GM12874 (cell line): ENCODE data around the gene KRT71.

Experiments
- TF ChIP-seq, protein P1 (sequence below): IDR thresholded peaks from 2 replicates; pipeline ENCODE4 v1.5.1; 2011; ENCODE audit warnings: low read depth, mild to moderate bottlenecking, control low read depth, low read length, moderate library complexity; ENCODE audit not compliant: insufficient read depth

The KRT71 gene

DNA sequence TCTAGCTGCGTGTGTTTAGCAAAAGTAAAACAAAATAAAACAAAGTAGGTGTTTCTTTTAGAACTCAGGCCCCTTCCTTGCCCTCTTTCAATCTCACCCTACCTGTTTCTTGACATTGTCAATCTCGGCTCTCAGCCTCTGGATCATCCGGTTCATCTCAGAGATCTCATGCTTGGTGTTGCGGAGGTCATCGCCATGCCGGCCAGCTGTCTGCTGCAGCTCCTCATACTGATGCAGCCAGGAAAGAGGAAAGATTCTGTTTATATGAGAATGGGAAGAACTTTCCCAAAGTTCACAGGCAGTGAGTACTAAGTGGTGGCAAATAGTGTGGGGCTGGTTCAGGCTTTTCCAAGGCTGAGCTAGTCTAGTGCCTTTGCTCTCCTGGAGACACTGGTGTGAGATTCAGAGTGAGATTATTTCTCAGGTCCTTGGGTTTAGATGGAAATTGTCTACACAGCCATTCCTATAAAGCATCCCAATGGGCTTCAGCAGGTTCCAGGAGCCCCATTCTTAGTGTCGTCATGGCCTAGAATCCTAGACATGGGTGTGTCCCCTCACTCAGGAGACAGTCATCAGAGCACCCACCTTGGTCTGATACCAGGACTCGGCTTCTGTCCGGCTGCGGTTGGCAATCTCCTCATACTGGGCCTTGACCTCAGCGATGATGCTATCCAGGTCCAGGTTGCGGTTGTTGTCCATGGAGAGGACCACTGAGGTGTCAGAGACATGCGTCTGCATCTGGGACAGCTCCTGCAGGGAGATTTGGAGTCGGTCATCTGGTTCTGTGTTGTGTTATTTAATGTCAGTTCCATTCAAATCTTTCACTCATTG, 35.7 kb downstream of the KRT71 start:
- TF ChIP-seq, protein P1, sequence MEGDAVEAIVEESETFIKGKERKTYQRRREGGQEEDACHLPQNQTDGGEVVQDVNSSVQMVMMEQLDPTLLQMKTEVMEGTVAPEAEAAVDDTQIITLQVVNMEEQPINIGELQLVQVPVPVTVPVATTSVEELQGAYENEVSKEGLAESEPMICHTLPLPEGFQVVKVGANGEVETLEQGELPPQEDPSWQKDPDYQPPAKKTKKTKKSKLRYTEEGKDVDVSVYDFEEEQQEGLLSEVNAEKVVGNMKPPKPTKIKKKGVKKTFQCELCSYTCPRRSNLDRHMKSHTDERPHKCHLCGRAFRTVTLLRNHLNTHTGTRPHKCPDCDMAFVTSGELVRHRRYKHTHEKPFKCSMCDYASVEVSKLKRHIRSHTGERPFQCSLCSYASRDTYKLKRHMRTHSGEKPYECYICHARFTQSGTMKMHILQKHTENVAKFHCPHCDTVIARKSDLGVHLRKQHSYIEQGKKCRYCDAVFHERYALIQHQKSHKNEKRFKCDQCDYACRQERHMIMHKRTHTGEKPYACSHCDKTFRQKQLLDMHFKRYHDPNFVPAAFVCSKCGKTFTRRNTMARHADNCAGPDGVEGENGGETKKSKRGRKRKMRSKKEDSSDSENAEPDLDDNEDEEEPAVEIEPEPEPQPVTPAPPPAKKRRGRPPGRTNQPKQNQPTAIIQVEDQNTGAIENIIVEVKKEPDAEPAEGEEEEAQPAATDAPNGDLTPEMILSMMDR, result no peak

DNA sequence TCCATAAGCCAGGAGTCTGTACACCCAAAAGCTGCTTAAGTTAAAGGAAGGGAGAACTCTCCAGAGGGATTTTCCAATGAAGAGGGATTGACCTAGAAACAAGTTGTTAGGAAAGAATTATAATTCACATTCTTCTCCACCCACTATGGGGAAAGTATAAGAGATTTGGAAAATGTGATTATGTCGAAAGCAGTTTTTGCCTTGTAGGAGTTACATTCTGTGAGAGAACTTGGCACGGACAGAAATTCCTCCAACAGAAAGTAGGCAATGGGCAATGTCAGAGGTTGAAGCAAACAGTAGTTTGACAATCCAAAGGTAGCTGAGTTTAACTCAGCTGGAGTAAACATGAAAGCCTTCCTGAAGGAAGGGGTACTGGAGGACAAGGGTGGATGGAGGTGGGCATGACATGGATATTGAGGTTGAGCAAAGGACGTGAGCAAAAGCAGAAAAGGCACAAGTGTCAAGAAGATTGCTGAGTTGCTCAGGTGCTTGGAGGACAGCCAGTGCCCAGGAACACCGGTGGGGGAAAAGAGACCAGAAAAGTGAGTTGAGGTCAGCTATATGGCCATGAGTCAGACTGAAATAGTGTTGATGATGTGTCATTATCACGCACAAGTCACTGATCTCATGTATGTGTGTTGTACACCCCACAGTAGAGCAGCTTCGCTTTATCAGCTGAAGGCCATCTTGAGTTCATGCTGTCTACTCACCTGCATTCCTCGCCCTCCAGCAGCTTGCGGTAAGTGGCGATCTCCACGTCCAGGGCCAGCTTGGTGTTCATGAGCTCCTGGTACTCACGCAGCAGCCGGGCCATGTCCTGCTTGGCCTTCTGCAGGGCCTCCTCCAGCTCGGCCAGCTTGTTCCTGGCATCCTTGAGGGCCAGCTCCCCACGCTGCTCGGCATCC, 36.8 kb downstream of the KRT71 start:
- TF ChIP-seq, protein P1, result no peak

- TF ChIP-seq, protein P1, result no peak
Observed at GRCh38 chr12:52515319-52515646, 37.7 kb downstream of the KRT71 start.

GRCh38 chr12:52514471-52515318, 38.2 kb downstream of the KRT71 start:
- TF ChIP-seq, protein P1, result no peak

- TF ChIP-seq, protein P1, result no peak
Observed at GRCh38 chr12:52513736-52514135, 39.2 kb downstream of the KRT71 start.

- TF ChIP-seq, protein P1, result no peak
Observed at GRCh38 chr12:52508211-52508610, 44.7 kb downstream of the KRT71 start.
